DND-41 (cell line): ENCODE data around the gene CTTN.

ENCODE experiments used
- EZH2 ChIP-seq: IDR thresholded peaks from 3 replicates; pipeline ENCODE4 v1.6.1; 2012; ENCODE audit warnings: borderline replicate concordance, low read depth, mild to moderate bottlenecking, moderate library complexity, low read length, inconsistent platforms; ENCODE audit not compliant: severe bottlenecking
- TF ChIP-seq, protein P1 (sequence below): IDR thresholded peaks from 2 replicates; pipeline ENCODE4 v1.5.1; 2012; ENCODE audit warnings: borderline replicate concordance, low read length, moderate library complexity, mild to moderate bottlenecking; ENCODE audit not compliant: poor library complexity, severe bottlenecking; ENCODE audit errors: extremely low read depth

DNA sequence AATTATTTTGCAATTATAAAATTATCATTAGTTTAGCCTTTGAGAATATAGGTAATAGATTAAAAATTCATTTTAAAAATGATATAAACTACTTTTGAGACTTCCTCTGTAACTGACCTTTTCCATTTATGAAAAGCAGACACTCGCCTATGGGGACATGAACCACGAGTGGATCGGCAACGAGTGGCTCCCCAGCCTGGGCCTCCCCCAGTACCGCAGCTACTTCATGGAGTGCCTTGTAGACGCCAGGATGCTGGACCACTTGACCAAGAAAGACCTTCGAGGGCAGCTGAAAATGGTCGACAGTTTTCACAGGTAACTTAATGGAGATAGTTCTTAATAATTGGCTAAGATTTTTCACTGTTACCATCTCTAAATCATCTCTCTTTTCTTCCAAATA, 26.3 kb upstream of the CTTN start:
- TF ChIP-seq, protein P1, sequence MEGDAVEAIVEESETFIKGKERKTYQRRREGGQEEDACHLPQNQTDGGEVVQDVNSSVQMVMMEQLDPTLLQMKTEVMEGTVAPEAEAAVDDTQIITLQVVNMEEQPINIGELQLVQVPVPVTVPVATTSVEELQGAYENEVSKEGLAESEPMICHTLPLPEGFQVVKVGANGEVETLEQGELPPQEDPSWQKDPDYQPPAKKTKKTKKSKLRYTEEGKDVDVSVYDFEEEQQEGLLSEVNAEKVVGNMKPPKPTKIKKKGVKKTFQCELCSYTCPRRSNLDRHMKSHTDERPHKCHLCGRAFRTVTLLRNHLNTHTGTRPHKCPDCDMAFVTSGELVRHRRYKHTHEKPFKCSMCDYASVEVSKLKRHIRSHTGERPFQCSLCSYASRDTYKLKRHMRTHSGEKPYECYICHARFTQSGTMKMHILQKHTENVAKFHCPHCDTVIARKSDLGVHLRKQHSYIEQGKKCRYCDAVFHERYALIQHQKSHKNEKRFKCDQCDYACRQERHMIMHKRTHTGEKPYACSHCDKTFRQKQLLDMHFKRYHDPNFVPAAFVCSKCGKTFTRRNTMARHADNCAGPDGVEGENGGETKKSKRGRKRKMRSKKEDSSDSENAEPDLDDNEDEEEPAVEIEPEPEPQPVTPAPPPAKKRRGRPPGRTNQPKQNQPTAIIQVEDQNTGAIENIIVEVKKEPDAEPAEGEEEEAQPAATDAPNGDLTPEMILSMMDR: no peak
- TF ChIP-seq EZH2: no peak
